ENCODE results near the gene CACFD1. TPM values are rescaled to one million over a fixed set of nuclear protein-coding genes. Genes with fewer than 3 reads are reported as not detected.

CACFD1 gene
- total and polyA plus RNA-seq, 12 donors: 8.8 to 17.3 (median 10.8) TPM

- intact Hi-C loops (cut with DNase I): loop anchor here in 7 of 10 donors (5.0 to 10.0 kb wide), 6 partner anchors 81 to 464 kb away; partner anchors contain the start of genes MED22 (in 2 of the 7), RPL7A (in 2 of the 7) and SURF6 (in 1 of the 7)
- DNase-seq (no peak), ATAC-seq (no peak)
- H3K27ac ChIP-seq: no peak overlapping the region
- no peak overlapping the region for H3K4me3 ChIP-seq
- WGBS, 2 donors: 93 to 95% methylated on average over 18 of the region's 18 CpGs
- H3K4me1 ChIP-seq: peaks cover 10 to 30% (median 26%) of the 10 kb centered on the region in 9 donors
- H3K27me3 ChIP-seq: peaks cover 0 to 16% (median 0%) of the 10 kb centered on the region in 7 donors
- no peak for TF ChIP-seq CTCF (IDR thresholded peaks at IDR 0.05)
- no peaks in the 10 kb centered on the region for H3K9me3 ChIP-seq
- H3K36me3 ChIP-seq: no peaks in the 10 kb centered on the region
Measured at GRCh38 chr9:133488686-133489252, 29.0 kb downstream of the CACFD1 start.

- Histone ChIP-seq H3K9me3 (no peaks in the 10 kb centered on the region), H3K4me1 (peaks cover 10 to 30% (median 26%) of the 10 kb centered on the region in 9 donors), H3K27ac (no peak overlapping the region), H3K36me3 (no peaks in the 10 kb centered on the region), H3K4me3 (no peak overlapping the region), H3K27me3 (peaks cover 0 to 13% (median 0%) of the 10 kb centered on the region in 7 donors)
- intact Hi-C loops (cut with DNase I): loop anchor here in 7 of 10 donors (5.0 to 10.0 kb wide), 6 partner anchors 82 to 465 kb away; partner anchors contain the start of genes MED22 (in 2 of the 7), RPL7A (in 2 of the 7) and SURF6 (in 1 of the 7)
- WGBS, 2 donors: 92 to 93% methylated on average over 19 of the region's 19 CpGs
- ATAC-seq (no peak), DNase-seq (no peak)
- TF ChIP-seq CTCF (IDR thresholded peaks at IDR 0.05): no peak
Measured at GRCh38 chr9:133489253-133490190, 29.7 kb downstream of the CACFD1 start.

GRCh38 chr9:133490201-133490681, 30.5 kb downstream of the CACFD1 start:
- WGBS, 2 donors: 67 to 74% methylated on average over 13 of the region's 13 CpGs
- DNase-seq: no peak
- Histone ChIP-seq H3K27me3 (peaks cover 0 to 10% (median 0%) of the 10 kb centered on the region in 7 donors), H3K9me3 (no peaks in the 10 kb centered on the region), H3K36me3 (no peaks in the 10 kb centered on the region), H3K4me3 (no peak overlapping the region), H3K27ac (no peak overlapping the region), H3K4me1 (peaks cover 10 to 30% (median 26%) of the 10 kb centered on the region in 9 donors)
- intact Hi-C loops (cut with DNase I): no loop called here
- no peak for ATAC-seq
- no peak for TF ChIP-seq CTCF (IDR thresholded peaks at IDR 0.05)

All from heart right ventricle (tissue), 16 donors.